Epithelial cell of esophagus (primary cell): Measurements from ENCODE around the gene YIPF1.

ENCODE experiments used
- DNase-seq: peaks from one replicate; pipeline ENCODE4 v3.0.0; 2010; ENCODE audit warnings: low read depth
- H3K4me3 ChIP-seq: 2 replicates; pipeline ENCODE4 v1.5.1; 2011; ENCODE audit warnings: mild to moderate bottlenecking, low read length, control low read depth
- TF ChIP-seq, protein P1 (sequence below): IDR thresholded peaks from 2 replicates; pipeline ENCODE4 v1.5.1; 2011; ENCODE audit warnings: low read depth, mild to moderate bottlenecking, low read length, control low read depth, inconsistent platforms; ENCODE audit not compliant: insufficient read depth; ENCODE audit errors: missing control alignments

YIPF1 gene

DNA sequence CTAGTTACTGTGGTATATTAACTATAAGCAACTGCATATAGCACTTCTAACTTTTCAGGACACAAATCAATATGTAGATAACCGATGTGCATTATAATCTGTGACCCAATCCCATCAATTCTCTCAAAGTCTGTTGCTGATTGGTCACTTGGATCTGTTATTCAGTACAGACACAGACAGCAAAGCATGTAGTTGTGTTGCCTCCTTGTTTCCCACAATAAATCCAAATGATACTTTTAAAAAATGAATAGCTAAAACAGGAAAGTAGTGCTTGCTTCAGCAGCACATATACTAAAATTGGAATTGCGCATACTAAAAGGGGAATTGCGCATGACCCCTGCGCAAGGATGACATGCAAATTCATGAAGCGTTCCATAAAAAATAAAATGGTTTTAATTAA is 79.6 kb downstream of the YIPF1 start:
- TF ChIP-seq, protein P1, sequence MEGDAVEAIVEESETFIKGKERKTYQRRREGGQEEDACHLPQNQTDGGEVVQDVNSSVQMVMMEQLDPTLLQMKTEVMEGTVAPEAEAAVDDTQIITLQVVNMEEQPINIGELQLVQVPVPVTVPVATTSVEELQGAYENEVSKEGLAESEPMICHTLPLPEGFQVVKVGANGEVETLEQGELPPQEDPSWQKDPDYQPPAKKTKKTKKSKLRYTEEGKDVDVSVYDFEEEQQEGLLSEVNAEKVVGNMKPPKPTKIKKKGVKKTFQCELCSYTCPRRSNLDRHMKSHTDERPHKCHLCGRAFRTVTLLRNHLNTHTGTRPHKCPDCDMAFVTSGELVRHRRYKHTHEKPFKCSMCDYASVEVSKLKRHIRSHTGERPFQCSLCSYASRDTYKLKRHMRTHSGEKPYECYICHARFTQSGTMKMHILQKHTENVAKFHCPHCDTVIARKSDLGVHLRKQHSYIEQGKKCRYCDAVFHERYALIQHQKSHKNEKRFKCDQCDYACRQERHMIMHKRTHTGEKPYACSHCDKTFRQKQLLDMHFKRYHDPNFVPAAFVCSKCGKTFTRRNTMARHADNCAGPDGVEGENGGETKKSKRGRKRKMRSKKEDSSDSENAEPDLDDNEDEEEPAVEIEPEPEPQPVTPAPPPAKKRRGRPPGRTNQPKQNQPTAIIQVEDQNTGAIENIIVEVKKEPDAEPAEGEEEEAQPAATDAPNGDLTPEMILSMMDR, result no peak
- H3K4me3 ChIP-seq, result no peak overlapping the region
- no peak for DNase-seq

DNA sequence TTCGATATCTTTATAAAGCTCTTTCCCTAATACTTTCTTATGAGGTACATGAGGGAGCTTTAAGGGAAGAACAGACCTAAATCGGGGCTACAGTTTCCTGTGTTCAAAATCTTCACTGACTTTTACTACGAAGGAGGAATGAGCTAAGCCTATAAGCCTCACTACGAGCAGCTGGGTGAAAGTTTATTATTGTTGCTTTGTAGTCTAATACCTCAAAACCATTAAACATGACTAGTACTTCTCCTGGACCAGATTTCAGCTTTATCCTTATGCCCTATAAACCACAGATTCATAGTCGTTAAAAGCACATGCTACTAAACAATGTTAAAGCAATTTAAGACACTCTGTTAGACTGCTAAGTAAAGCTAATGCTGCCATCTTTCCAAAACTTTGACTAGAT is 81.7 kb downstream of the YIPF1 start:
- no peak overlapping the region for H3K4me3 ChIP-seq
- TF ChIP-seq, protein P1, result no peak
- DNase-seq, result no peak

DNA sequence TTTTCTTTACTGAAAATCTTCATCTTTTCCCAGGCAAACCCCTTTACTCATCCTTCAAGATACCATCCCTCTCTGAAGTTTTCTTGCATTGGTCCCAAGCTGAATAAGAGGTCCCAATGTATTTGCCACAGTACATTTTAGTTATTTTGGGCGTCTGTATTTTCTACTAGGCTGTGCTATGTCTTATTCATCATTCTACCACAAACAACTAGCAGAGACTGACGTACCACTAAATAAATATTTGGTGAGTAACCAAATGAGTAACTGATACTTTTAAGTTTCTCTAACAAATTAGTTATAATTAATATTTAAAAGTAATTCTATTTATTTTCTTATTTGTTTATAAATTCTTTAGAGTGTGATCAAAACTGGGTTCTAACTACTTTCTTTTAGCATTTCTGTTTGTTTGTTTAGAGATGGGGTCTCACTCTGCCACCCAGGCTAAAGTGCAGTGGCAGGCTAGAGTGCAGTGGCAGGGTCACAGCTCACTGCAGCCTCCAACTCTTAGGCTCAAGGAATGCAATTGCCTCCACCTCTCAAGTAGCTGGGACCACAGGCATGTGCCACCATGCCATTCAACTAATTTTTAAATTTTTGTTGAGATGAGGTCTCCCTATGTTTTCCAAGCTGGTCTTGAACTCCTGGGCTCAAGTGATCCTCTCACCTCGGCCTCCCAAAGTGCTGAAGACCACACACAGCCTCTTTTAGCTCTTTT is 84.6 kb downstream of the YIPF1 start:
- TF ChIP-seq, protein P1, result no peak
- peak; percentile 9 for DNase-seq
- no peak overlapping the region for H3K4me3 ChIP-seq

DNA sequence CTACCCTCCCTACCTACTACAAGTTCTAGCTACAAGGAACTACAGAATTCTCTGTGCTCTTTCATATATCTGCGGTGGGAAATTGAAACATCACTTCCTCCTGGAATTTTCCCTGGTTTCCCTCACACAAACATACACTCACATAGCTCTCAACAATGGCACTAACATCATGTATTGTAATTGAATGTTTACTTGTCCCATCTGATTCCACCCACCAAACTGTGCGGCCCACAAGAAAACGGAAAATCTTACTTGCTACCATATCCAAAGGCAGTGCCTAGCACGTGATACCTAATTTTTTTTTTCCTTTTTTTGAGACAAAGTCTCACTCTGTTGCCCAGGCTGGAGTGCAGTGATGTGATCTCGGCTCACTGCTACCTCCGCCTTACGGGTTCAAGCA is 85.4 kb downstream of the YIPF1 start:
- no peak overlapping the region for H3K4me3 ChIP-seq
- DNase-seq, result no peak
- TF ChIP-seq, protein P1, result no peak
